Neural progenitor cell (in vitro differentiated cells): Measurements from ENCODE around the gene CACNA1C.

Experiments used
- EZH2phosphoT487 ChIP-seq: fragments of 200-600 bp; sonication (generic); IDR thresholded peaks from 2 replicates; pipeline ENCODE4 v1.6.1; 2017; ENCODE audit warnings: antibody characterized with exemption
- TF ChIP-seq, protein P1 (sequence below): fragments of 200-600 bp; sonication (generic); IDR thresholded peaks from 2 replicates; pipeline ENCODE4 v1.5.1; 2017; ENCODE audit warnings: antibody characterized with exemption, mild to moderate bottlenecking

DNA sequence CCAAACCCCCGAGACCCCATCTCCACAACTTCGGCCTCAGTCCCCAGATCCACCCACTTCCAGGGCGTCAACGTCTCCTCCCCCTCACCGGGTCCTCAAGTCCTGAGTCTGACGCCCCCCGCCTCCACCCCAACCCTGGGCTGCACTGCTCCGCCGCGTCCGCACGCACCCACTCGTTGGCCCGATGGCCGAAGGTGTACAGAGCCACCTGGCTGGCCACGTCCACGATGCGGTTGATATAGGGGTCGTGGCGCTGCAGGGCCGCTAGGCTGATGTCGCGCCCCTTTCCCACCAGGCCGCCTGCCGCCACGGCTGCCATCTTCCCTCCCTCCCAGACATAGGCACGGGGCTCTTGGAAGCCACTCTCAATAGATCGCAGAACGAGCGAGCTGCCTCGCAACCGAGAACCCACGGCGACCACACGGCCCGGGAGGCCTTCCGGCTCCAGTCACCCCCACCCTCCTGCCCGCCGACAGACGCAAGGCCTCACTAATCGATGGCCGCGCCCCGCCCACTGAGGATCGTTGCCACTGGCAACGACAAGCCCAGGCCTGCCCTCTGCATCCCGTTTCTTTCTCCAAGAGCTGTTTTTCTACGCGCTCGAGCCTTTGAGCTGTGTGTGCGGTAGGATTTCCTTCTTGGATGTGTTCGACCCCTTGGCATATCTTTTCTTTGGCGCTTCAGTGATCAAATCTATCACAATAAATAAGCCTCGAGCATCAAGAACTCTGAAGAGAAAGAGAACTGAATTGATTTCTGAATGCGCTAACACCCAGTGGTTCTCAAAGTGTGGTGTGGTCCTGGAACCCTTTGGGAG lies 48.5 kb upstream of the CACNA1C start, which contains the start of gene DCP1B:
- TF ChIP-seq, protein P1, sequence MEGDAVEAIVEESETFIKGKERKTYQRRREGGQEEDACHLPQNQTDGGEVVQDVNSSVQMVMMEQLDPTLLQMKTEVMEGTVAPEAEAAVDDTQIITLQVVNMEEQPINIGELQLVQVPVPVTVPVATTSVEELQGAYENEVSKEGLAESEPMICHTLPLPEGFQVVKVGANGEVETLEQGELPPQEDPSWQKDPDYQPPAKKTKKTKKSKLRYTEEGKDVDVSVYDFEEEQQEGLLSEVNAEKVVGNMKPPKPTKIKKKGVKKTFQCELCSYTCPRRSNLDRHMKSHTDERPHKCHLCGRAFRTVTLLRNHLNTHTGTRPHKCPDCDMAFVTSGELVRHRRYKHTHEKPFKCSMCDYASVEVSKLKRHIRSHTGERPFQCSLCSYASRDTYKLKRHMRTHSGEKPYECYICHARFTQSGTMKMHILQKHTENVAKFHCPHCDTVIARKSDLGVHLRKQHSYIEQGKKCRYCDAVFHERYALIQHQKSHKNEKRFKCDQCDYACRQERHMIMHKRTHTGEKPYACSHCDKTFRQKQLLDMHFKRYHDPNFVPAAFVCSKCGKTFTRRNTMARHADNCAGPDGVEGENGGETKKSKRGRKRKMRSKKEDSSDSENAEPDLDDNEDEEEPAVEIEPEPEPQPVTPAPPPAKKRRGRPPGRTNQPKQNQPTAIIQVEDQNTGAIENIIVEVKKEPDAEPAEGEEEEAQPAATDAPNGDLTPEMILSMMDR, result peak; percentile 35
- no peak for TF ChIP-seq EZH2phosphoT487
